K562 (cell line): Measurements from ENCODE around the gene EXOSC1. TPM values are rescaled to one million over a fixed set of nuclear protein-coding genes. Genes with fewer than 3 reads are reported as not detected.

Source experiments
- ARID4B ChIP-seq: sonication (generic); formaldehyde crosslinking; IDR thresholded peaks from 2 replicates; pipeline ENCODE4 v1.8.0; 2022; ENCODE audit warnings: mild to moderate bottlenecking, missing genetic modification reagents
- BRD4 ChIP-seq: fragments of 200-600 bp; sonication (generic); IDR thresholded peaks from 2 replicates; pipeline ENCODE4 v1.6.1; 2017; ENCODE audit warnings: inconsistent platforms
- C11orf30 ChIP-seq: fragments of 450-650 bp; IDR thresholded peaks from 2 replicates; pipeline ENCODE4 v1.6.1; 2016; ENCODE audit warnings: low read depth, mild to moderate bottlenecking
- CREB1 ChIP-seq, 2 experiments: sonication (generic) in 1 of 2; formaldehyde crosslinking in 1 of 2; IDR thresholded peaks; 2 replicates each; pipeline versions ENCODE4 v1.6.1 to v1.8.0; 2012 to 2022; ENCODE audit warnings: inconsistent platforms in 1 of 2, mild to moderate bottlenecking in 1 of 2, missing genetic modification reagents in 1 of 2, moderate library complexity in 1 of 2
- DEAF1 ChIP-seq: fragments of 450-650 bp; formaldehyde crosslinking; IDR thresholded peaks from 2 replicates; pipeline ENCODE4 v1.4.0; 2020; ENCODE audit warnings: mild to moderate bottlenecking, moderate library complexity
- EP400 ChIP-seq: fragments of 450-650 bp; IDR thresholded peaks from 2 replicates; pipeline ENCODE4 v1.6.1; 2017; ENCODE audit warnings: antibody characterized with exemption, mild to moderate bottlenecking, moderate library complexity
- ERF ChIP-seq: fragments of 450-650 bp; formaldehyde crosslinking; IDR thresholded peaks from 2 replicates; pipeline ENCODE4 v1.4.0; 2020; ENCODE audit warnings: mild to moderate bottlenecking, mixed read lengths
- ETS1 ChIP-seq: conservative IDR thresholded peaks from 2 replicates; pipeline ENCODE4 v1.6.1; 2011; ENCODE audit warnings: low read depth, mild to moderate bottlenecking, low read length; ENCODE audit not compliant: control insufficient read depth
- ETV5 ChIP-seq: sonication (generic); formaldehyde crosslinking; IDR thresholded peaks from 2 replicates; pipeline ENCODE4 v1.4.0; 2020; ENCODE audit warnings: low read depth, mild to moderate bottlenecking, missing genetic modification reagents
- FOSL1 ChIP-seq: fragments of 200-800 bp; sonication (Bioruptor generic); conservative IDR thresholded peaks from 2 replicates; pipeline ENCODE4 v1.6.1; 2016; ENCODE audit warnings: missing genetic modification characterization, missing compliant biosample characterization
- HMG20A ChIP-seq: fragments of 450-650 bp; formaldehyde crosslinking; conservative IDR thresholded peaks from 2 replicates; pipeline ENCODE4 v1.4.0; 2020; ENCODE audit warnings: mild to moderate bottlenecking, mixed read lengths
- NCOA1 ChIP-seq: fragments of 450-650 bp; IDR thresholded peaks from 2 replicates; pipeline ENCODE4 v1.6.1; 2016; ENCODE audit warnings: low read depth
- NCOA2 ChIP-seq, 2 experiments: fragments of 450-650 bp; IDR thresholded peaks; 2 replicates each; pipeline ENCODE4 v1.6.1; 2018; ENCODE audit warnings: mild to moderate bottlenecking in 2 of 2, moderate library complexity in 1 of 2; ENCODE audit not compliant: partially characterized antibody in 2 of 2
- NCOR1 ChIP-seq: fragments of 450-650 bp; IDR thresholded peaks from 2 replicates; pipeline ENCODE4 v1.6.1; 2016; ENCODE audit warnings: mild to moderate bottlenecking, moderate library complexity
- RNF2 ChIP-seq: sonication (generic); IDR thresholded peaks from 2 replicates; pipeline ENCODE4 v1.6.1; 2016
- SAFB ChIP-seq: fragments of 200-400 bp; formaldehyde crosslinking; IDR thresholded peaks from 2 replicates; pipeline ENCODE4 v1.6.1; 2017; ENCODE audit warnings: low read depth, low read length, borderline replicate concordance
- TRIM25 ChIP-seq: fragments of 450-650 bp; IDR thresholded peaks from 2 replicates; pipeline ENCODE4 v1.7.0; 2016; ENCODE audit warnings: borderline replicate concordance
- ZNF3 ChIP-seq: fragments of 250-450 bp; sonication (Bioruptor Pico); IDR thresholded peaks from 2 replicates; pipeline ENCODE4 v1.5.0; 2021; ENCODE audit warnings: mild to moderate bottlenecking, moderate library complexity
- ZNF699 ChIP-seq: fragments of 250-450 bp; sonication (Bioruptor Pico); IDR thresholded peaks from 2 replicates; pipeline ENCODE4 v1.8.0; 2021; ENCODE audit warnings: mild to moderate bottlenecking, moderate library complexity; ENCODE audit not compliant: insufficient replicate concordance
- polyA plus RNA-seq, 8 experiments: library from polyadenylated mRNA; depleted of rRNA in 4 of 8; stranded (reverse) in 5 of 8; unstranded in 3 of 8; fragments of >200 nt; fragmentation: Nextera tagmentation in 2 of 8; fragmentation: Illumina TruSeq in 1 of 8; extraction: Ambion mirVana in 2 of 8; extraction: Trizol in 1 of 8; gene quantifications; 2 replicates each; pipeline versions ENCODE4 v1.2.1 to v1.2.3, GENCODE V29; 2011 to 2014; ENCODE audit warnings: inconsistent platforms in 1 of 8, missing spikeins in 1 of 8
- total RNA-seq, 7 experiments: library from RNA; depleted of rRNA in 6 of 7; stranded (reverse); fragments of >200 nt in 6 of 7; fragmentation: Illumina TruSeq in 2 of 7; extraction: Trizol in 2 of 7; gene quantifications; 2 replicates each; pipeline versions ENCODE4 v1.2.1 to v1.2.3, GENCODE V29; 2011 to 2021; ENCODE audit warnings: low replicate concordance in 1 of 7

The EXOSC1 gene
- total and polyA plus RNA-seq, 9 of the 15 experiments (the other 6 are each of a cell fraction or from before 2014, with no cell fraction given): 44.3 to 117 (median 67.0) TPM

- TF ChIP-seq TRIM25: no peak
- TF ChIP-seq C11orf30: no peak; the same call in 1 of the 2 replicates
- TF ChIP-seq NCOA1: no peak
- peak; percentile 87 for TF ChIP-seq CREB1 (IDR thresholded peaks at IDR 0.05)
- TF ChIP-seq CREB1 (CRISPR knock-in tag; IDR thresholded peaks at IDR 0.05): peak; percentile 92
- TF ChIP-seq ZNF3 (CRISPR knock-in tag): no peak
- no peak for TF ChIP-seq DEAF1
- TF ChIP-seq ZNF699 (CRISPR knock-in tag): no peak
- TF ChIP-seq NCOR1: no peak
- no peak for TF ChIP-seq BRD4
- no peak for TF ChIP-seq HMG20A
- TF ChIP-seq RNF2: no peak
- no peak for TF ChIP-seq ERF (CRISPR knock-in tag)
- peak; percentile 91 for TF ChIP-seq EP400
- no peak for TF ChIP-seq NCOA2 (IDR thresholded peaks at IDR 0.05; ENCODE audit: partially characterized antibody in 2 of 2)
- TF ChIP-seq FOSL1: no peak
- peak; percentile 51; the same call in 1 of the 2 replicates for TF ChIP-seq ETS1
- 0 out of 2 replicates have a peak, but pooled peaks have one; percentile 60 for TF ChIP-seq ETV5 (CRISPR knock-in tag)
- no peak for TF ChIP-seq SAFB
- peak; percentile 95 for TF ChIP-seq ARID4B
These were observed 44.9 kb downstream of the EXOSC1 start, which contains the start of gene RRP12 (continued) for GRCh38 chr10:97400665-97401454.
